Right lobe of liver (tissue), 4 donors: ENCODE measurements around the gene CRNKL1.
"Not testable (repeated sequence)": the region's sequence is repeated elsewhere in the genome, so short reads cannot be mapped to it uniquely, and the experiment has no call there.

Experiments
- POLR2A ChIP-seq: fragments of 450-650 bp; IDR thresholded peaks from one replicate; pipeline ENCODE4 v1.6.1; 2017; ENCODE audit warnings: antibody characterized with exemption, mild to moderate bottlenecking
- TF ChIP-seq, protein P1 (sequence below), 4 donors: fragments of 200-600 bp in 3 of 4; fragments of 450-650 bp in 1 of 4; IDR thresholded peaks; one replicate each; pipeline versions ENCODE4 v1.5.1 to v1.8.0; 2016 to 2022; ENCODE audit warnings: antibody characterized with exemption in 4 of 4, mild to moderate bottlenecking in 2 of 4
- donor health status: DM: no; HTN: no; CAD: no.
- donor health status: DM: no; HTN: no; CAD: no.
- donor health status: DM: no; HTN: yes; CAD: no.

DNA sequence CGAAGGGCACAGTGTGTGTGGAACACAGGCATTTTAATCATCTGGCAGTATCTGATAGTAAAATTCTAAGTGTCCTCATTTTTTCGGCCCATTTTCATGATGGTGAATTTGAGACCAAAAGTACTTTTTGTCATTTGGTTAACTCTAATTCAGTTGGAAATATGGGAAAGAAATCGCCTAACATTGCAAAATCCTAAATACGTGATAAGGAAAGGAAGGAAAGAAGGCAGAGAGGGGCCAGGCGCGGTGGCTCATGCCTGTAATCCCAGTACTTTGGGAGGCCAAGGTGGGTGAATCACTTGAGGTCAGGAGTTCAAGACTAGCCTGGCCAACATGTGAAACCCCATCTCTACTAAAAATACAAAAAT is 48.3 kb downstream of the CRNKL1 start:
- TF ChIP-seq, protein P1, sequence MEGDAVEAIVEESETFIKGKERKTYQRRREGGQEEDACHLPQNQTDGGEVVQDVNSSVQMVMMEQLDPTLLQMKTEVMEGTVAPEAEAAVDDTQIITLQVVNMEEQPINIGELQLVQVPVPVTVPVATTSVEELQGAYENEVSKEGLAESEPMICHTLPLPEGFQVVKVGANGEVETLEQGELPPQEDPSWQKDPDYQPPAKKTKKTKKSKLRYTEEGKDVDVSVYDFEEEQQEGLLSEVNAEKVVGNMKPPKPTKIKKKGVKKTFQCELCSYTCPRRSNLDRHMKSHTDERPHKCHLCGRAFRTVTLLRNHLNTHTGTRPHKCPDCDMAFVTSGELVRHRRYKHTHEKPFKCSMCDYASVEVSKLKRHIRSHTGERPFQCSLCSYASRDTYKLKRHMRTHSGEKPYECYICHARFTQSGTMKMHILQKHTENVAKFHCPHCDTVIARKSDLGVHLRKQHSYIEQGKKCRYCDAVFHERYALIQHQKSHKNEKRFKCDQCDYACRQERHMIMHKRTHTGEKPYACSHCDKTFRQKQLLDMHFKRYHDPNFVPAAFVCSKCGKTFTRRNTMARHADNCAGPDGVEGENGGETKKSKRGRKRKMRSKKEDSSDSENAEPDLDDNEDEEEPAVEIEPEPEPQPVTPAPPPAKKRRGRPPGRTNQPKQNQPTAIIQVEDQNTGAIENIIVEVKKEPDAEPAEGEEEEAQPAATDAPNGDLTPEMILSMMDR (IDR thresholded peaks at IDR 0.05): not testable (repeated sequence)
- TF ChIP-seq POLR2A: not testable (repeated sequence)
